ENCODE results near the gene GAK.

The GAK gene

DNA sequence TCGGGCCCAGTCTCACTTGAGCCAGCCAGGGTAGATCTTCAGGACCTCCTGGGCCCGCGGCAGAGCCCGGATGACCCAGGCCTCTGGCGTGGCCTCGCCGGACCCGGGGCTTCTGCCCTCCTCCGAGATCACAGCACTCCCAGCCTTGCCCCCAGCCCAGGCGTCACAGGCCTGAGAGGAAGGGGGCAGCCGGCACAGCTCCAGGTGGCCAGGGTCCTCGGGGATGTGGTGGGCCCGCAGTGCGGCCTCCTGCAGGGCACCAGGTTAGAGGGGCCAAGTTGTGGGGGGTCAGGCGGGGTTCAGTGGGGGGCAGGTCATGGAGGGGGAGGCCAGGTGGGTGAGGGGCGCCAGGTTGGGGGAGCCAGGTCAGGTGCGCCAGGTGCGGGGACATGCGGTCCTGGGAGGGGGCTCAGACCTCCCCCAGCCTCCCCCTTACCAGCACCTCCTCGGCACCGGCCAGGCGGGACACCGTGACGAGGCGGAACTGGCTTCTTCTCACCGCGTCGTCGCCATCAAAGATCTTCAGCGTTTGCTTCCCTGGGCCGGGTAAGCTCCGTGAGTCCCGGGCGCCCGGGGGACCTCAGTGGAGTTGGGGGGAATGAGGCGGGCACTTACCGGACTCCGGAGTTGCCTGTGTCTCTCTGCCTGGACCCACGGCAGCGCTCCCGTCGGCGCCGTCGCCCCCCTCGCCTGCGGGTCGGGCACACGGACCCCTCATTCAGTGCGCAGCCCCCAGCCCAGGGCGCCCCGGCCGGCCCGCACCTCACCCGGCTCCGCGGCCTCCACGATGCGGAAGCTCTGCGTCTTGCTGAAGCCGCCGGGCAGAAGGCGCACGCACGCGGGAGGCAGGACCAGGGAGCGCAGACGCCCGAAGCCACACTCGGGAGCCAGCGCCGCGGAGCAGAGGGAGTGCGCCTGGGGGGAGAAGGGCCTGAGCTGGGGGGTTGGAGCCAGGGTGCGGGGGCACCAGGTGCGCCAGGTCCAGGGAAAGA lies 35.3 kb upstream of the GAK start:
- no peak overlapping the region for H3K4me3 ChIP-seq (ENCODE audit: low read length)
- TF ChIP-seq ZNF274 (IDR thresholded peaks at IDR 0.05; ENCODE audit: low read depth, low read length) = no peak

DNA sequence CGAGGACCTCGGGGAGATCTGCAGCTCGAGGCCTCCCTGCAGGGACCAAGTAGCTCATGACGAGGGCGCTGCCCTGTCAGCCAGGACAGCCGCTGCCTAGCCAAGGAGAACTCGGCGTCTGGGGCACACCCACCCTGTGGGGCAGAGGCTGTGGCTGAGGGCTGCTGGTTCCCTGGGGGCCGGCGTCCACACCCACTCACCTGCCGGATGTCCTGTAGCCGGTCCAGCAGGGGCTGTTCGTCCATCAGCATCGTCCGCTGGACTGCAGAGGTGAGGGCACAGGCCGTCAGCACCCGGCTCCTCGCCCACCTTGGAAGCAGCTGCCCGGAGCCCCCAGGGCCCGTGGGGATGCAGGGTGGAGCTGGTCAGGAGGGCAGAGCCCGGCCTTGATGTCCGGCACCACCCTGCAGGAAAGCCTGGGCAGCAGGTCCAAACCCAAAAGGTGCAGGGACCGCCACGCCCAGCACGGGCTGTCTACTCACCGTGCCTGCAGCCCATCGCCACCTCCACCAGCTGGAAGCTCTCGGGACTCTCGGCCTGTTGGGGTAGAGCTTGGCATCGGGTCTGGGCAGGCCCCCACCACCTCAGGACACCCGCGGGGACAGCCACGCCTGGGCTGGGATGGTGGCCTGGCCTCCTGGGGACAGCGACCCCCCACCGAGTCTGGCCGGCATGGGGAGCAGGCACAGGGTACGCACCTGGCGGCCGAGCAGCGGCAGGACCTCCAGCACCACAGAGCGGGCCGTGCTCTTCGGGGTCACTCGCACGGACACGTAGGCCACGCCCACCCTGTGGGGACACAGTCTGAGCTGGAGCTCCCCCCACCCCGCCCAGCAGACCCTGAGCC lies 34.4 kb upstream of the GAK start:
- no peak for TF ChIP-seq ZNF274 (IDR thresholded peaks at IDR 0.05; ENCODE audit: low read depth, low read length)

DNA sequence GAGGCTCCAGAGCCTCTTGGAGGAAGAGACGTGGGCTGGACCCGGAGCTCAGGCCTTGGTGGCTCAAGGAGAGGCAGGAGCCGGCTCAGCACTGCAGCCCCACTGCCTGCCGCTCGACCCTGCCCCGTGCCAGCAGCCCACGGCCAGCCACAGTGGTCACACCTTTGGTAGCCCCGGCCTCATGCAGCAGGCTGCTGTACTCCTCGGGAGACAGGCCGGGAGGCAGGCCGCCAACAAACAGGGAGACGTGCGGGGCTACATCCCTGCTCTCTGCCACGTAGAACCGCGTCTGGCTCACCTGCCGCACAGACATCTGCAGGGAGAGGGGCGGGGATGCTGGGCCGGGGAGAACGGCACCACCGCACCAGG lies 33.6 kb upstream of the GAK start:
- no peak overlapping the region for H3K4me3 ChIP-seq (ENCODE audit: low read length)
- no peak for TF ChIP-seq ZNF274 (IDR thresholded peaks at IDR 0.05; ENCODE audit: low read depth, low read length)

More for the DNA sequence above, 34.4 kb upstream of the GAK start:
- H3K4me3 ChIP-seq (ENCODE audit: low read length) = no peak overlapping the region

DNA sequence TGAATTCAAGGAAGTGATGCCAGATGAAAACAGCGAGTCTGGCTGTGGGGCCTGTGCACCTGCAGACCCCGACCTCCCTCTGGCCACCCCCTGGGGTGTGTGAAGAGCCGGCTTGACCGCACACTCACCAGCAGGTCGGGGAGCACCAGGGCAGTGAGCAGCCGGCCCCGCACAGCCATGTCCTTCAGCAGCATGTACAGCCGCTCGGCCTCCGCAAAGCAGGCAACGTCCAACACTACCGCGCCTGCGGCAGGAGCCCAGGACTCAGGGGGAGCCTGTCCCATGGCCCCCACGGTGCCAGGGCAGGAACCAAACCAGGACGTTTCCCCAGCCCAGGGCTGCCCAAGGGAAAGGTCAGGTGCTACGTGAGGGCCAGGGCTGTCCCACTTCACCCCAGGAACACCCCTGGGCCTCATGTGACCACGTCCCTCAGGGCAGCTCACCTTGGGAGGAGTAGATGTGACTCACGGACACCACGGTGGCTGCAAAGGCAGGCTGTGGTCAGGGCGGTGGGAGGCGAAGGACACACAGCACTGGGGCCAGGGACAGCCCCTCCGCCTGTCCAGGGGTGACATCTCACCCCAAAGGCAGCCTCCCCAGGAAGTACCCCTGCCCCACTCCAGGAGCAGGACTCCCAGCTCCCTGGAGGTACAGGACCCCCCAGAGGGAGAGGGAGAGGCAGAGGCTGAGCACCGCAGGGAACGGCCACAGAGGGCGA lies 33.1 kb upstream of the GAK start:
- no peak for TF ChIP-seq ZNF274 (IDR thresholded peaks at IDR 0.05; ENCODE audit: low read depth, low read length)
- no peak overlapping the region for H3K4me3 ChIP-seq (ENCODE audit: low read length)

DNA sequence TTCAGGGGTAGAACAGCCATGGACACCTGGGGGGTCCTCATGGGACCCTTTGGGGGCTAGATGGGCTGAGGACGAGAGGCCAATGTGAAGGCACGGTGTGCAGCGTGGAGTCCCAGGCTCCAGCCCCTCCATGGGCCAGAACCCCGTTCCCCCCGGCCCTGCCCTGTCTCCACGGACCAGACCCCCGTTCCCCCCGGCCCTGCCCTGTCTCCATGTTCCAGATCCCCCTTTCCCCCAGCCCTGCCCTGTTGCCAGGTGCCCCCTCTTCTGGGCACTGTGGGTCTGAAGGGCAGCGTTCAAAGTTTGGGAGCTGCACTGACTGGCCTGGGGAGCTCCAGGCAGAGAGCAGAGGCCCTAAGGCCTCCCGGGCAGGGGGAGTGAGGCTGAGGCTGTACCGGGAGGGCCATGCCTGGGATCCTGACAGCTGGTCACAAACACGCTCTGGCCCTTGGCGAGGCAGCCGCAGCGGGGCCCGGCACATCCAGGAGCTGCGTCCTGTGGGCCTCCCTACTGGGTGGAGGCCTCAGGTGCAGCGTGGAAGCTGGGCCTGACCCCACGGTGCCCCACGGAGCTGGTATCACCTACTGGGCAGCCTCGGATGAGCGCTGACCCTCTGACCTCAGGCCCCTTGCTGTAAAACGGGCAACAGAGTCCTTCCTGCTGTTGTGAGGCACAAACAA lies 32.4 kb upstream of the GAK start:
- TF ChIP-seq ZNF274 (IDR thresholded peaks at IDR 0.05; ENCODE audit: low read depth, low read length) = no peak
- no peak overlapping the region for H3K4me3 ChIP-seq (ENCODE audit: low read length)

DNA sequence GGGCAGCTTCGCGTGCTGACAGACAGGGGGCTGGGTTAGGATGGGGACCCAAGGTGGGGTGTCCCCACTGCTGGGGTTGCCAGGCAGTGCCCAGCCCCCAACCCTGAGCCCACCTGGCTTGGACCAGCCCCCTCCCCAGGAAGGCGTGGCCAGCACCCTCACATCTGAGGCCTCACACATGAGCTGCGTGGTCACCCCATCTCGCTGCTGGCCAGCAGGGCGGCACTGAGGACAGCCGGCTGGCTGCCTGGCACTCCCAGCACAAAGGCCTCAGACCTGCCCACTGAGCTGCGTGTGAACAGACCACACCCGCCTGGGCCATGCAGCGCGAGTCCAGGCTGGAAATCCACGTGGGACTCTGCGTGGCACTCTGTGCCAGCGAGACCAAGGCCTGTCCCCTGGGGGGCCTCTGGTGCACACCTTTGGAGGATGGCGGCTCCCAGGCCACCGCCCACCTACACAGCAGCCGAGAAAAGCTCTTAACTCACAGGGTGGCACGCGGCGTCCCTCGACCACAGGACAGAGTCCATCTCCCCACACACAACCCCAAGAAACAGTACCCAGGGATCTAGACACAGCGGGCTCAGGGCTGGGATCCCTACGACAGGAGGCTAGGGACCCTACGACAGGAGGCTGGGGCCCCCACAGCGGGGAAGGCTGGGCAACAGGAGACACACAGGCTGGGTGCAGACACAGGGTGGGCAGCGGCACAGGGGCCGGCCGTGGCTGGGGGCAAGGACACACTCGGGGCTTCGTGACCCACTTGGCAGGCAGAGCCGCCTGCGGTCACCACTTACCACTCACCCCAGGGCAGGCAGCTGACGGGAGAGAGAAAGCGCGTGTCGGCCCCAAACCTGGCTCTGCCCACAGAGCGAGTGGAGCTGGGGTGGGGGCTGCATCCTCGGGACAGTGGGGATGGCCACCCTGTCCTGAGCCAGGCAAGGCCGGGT lies 31.4 kb upstream of the GAK start:
- no peak for TF ChIP-seq ZNF274 (IDR thresholded peaks at IDR 0.05; ENCODE audit: low read depth, low read length)
- no peak overlapping the region for H3K4me3 ChIP-seq (ENCODE audit: low read length)

DNA sequence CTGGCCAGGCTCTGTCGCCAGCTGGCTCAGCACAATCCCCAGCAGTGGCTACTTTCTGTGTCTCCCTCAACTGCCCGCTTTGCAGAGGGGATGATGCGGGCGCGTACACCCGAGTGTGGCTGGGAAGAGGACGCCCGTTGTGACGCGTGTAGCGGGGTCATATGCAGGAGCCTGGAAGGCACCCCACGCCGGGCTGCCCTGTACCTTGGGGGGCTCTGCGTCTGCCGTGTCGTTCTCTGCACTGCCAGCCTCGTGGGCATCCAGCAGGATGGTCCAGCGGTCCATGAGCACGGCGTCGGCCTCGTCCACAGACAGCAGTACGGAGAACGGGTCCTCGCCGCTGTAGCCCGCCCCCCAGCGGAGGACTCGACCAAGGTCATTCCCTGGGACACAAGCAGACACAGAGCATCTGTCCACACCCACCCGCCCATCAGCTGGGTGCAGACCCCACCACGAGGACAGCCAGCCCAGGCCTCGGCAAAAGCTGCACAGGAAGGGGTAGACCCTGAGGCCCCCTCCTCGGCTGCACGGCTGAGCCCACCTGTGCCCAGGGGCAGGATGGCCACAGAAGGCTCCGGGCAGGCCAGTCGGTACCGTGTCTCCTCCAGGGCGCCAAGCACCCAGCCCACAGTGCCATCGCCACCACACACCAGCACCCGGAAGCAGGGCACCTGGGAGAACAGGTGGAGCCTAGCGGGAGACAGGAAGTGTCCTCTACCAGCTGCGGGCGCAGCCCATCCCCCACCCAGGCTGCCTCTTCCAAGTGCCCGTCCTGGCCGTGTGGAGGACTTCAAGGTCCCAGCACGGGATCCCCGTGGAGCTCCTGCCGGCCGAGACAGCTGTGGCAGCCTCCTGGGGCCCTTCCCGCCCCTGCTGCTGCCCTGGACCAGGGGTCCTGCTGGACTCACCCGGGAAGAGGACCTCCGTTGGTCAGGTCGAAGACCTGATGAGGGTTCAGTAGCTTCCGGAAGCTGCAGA lies 30.4 kb upstream of the GAK start:
- H3K4me3 ChIP-seq (ENCODE audit: low read length) = no peak overlapping the region
- no peak for TF ChIP-seq ZNF274 (IDR thresholded peaks at IDR 0.05; ENCODE audit: low read depth, low read length)

DNA sequence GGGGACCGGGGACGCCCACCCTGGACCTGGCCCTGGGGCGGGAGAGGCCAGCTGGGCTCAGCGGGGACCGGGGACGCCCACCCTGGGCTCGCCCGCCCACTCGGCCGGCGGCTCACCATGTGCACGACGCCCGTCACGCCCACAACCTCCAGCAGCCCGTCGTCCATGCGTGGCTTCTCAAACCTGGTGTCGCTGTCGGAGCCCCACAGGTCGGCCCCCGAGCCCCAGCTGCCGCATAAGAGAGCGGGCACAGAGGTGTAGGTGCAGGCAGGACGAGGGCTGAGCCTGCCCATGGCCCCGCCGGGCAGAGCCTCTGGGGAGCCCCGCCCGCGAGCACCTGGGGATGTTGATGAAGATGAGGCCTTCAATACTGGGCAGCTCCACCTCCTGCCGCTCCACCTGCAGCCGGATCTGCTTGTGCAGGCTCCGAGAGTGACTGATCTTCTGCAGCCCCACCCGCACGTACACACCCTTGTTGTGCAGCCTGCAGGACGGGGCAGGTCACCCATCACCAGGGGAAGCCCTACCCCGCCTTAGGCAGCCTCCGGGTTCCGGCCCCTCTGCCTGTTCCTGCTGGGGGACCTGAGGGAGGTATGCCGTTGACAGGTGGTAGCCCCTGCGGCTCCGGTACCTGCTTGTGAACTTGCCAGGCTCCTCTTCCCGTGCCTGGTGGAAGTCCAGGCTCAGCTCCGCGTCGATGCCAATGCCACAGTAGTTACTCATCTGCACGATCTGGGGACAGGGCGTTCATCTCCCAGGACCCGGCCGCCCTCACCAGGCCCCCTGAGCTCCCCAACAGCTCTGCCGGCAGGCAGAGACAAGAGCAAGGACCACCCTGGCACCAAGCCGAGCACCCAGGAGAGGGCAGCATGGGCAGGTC lies 29.5 kb upstream of the GAK start:
- no peak for TF ChIP-seq ZNF274 (IDR thresholded peaks at IDR 0.05; ENCODE audit: low read depth, low read length)

DNA sequence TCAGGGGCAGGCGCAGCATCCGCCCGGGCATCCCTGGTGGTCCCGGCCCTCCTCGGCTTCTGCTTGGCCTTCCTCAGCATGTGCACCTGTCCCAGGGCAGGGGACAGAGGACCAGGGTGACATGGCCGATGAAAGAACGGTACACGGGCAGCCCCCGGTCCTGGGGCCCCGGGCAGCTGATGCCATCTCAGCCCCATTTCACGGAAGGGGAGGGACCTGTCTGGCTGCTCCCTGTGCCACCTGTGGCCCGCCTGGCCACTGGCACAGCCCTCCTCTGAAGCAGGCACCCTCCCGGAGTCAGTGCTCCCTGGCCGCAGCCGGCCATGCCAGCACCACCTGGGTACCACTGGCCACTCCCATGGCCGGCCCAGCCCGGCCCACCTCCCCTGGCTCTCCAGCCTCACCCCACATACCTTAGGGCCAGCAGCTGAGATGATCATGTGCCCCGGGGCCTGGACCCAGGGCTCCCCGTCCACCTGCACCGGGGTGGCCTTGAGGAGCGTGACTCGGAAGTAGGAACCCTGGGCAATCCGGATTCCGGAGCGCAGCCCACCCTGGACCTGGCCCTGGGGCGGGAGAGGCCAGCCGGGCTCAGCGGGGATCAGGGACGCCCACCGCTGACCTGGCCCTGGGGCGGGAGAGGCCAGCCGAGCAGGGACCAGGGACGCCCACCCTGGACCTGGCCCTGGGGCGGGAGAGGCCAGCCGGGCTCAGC lies 28.7 kb upstream of the GAK start:
- H3K4me3 ChIP-seq (ENCODE audit: low read length) = no peak overlapping the region
- no peak for TF ChIP-seq ZNF274 (IDR thresholded peaks at IDR 0.05; ENCODE audit: low read depth, low read length)

More for the DNA sequence above, 29.5 kb upstream of the GAK start:
- no peak overlapping the region for H3K4me3 ChIP-seq (ENCODE audit: low read length)

DNA sequence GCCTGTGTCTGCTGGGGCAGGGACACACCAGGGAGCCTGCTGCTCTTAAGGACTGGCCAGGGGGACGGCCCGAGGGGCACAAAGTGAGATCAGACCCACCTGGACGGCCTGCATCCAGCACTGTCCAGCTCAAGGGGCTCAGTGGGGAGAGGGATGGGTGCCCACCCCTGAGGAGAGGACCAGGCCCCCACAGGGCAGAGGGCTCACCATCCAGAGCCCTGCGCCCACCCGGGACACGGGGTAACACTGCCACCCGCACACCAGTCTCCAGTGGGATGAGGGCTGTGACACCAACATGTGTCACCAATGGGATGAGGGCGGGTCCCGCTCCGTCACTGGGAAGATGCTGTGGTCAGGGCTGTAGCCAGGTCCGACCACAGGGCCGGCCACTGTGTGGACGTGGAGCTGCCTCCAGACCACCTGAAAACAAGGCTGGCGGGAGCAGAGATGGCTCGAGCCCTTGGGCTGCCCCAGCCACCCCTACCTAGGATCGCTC lies 28.1 kb upstream of the GAK start:
- H3K4me3 ChIP-seq (ENCODE audit: low read length) = no peak overlapping the region
- TF ChIP-seq ZNF274 (IDR thresholded peaks at IDR 0.05; ENCODE audit: low read depth, low read length) = no peak
